GM12878 (cell line): ENCODE results near the gene IRAK4. TPM values are rescaled to one million over a fixed set of nuclear protein-coding genes. Genes with fewer than 3 reads are reported as not detected.

Experiments
- ATAC-seq: fragments of 200-7000 bp; cut with Tn5 transposase; 3 replicates; pipeline ENCODE4 v1.9.1; 2020; ENCODE audit warnings: mild to moderate bottlenecking, moderate library complexity
- BruUV-seq: library from RNA; stranded (reverse); fragments of 400-500 nt; replicated peaks from 2 replicates; lab custom pipeline; 2021; lab: Mats Ljungman, UMichigan
- CTCF ChIA-PET: fragments of 300-600 bp; sonication (Branson Sonifier 250); formaldehyde crosslinking; extraction: SDS; loops from one replicate; lab custom pipeline; 2021; ENCODE audit warnings: inconsistent platforms; lab: Yijun Ruan, JAX
- POLR2A ChIA-PET: fragments of 350-600 bp; formaldehyde crosslinking; extraction: SDS; loops from one replicate; lab custom pipeline; 2021; ENCODE audit warnings: inconsistent platforms; lab: Charles Lee
- RAD21 ChIA-PET: fragments of 300-600 bp; sonication (Branson Sonifier 250); formaldehyde crosslinking; loops from one replicate; lab custom pipeline; 2023; ENCODE audit warnings: antibody characterized with exemption; ENCODE audit not compliant: unreplicated experiment; lab: Charles Lee
- SMC1A ChIA-PET: fragments of 300-600 bp; sonication (Branson Sonifier 250); formaldehyde crosslinking; loops from one replicate; lab custom pipeline; 2023; ENCODE audit not compliant: unreplicated experiment, uncharacterized antibody; lab: Charles Lee
- DNase-seq: peaks from one replicate; pipeline ENCODE4 v3.0.0-alpha.2; 2011; ENCODE audit warnings: low read depth, low spot score
- FAIRE-seq: peaks from 3 replicates; lab custom pipeline; 2011; peaks lifted over from hg19 to GRCh38; lab: Jason Lieb, UNC
- H2AFZ ChIP-seq: 2 replicates; pipeline ENCODE4 v1.6.0; 2011; ENCODE audit warnings: low read depth, low read length, control low read depth; ENCODE audit not compliant: control insufficient read depth
- H3K27ac ChIP-seq: 2 replicates; pipeline ENCODE4 v1.5.1; 2011; ENCODE audit warnings: control low read depth; ENCODE audit not compliant: control insufficient read depth, insufficient read depth
- H3K27me3 ChIP-seq, 2 experiments: replicated peaks in 1 of 2; 2 replicates each; pipeline versions ENCODE4 v1.6.0 to v1.6.1; 2011; ENCODE audit warnings: low read length in 1 of 2; ENCODE audit not compliant: control insufficient read depth in 2 of 2, insufficient read depth in 2 of 2
- H3K36me3 ChIP-seq, 2 experiments: 2 replicates each; pipeline ENCODE4 v1.5.1; 2011; ENCODE audit warnings: low read length in 1 of 2; ENCODE audit not compliant: control insufficient read depth in 2 of 2, insufficient read depth in 2 of 2
- H3K4me1 ChIP-seq: 2 replicates; pipeline ENCODE4 v1.6.1; 2011; ENCODE audit warnings: mild to moderate bottlenecking, low read length, moderate library complexity, mixed read lengths; ENCODE audit not compliant: control insufficient read depth, insufficient read depth
- H3K4me2 ChIP-seq: 2 replicates; pipeline ENCODE4 v1.6.0; 2011; ENCODE audit warnings: control low read depth; ENCODE audit not compliant: control insufficient read depth, insufficient read depth
- H3K4me3 ChIP-seq: fragments of 200-600 bp; sonication (generic); 2 replicates; pipeline ENCODE4 v1.5.1; 2016
- H3K79me2 ChIP-seq: 2 replicates; pipeline ENCODE4 v1.6.0; 2011; ENCODE audit warnings: low read length; ENCODE audit not compliant: control insufficient read depth, insufficient read depth
- H3K9ac ChIP-seq: 2 replicates; pipeline ENCODE4 v1.8.0; 2011; ENCODE audit warnings: low read length, control low read depth, mixed read lengths; ENCODE audit not compliant: control insufficient read depth, insufficient read depth
- H3K9me3 ChIP-seq: replicated peaks from 3 replicates; pipeline ENCODE4 v1.5.1; 2011; ENCODE audit warnings: mild to moderate bottlenecking, low read length; ENCODE audit not compliant: control insufficient read depth, insufficient read depth
- H4K20me1 ChIP-seq: 2 replicates; pipeline ENCODE4 v1.6.0; 2011; ENCODE audit not compliant: control insufficient read depth, insufficient read depth
- E2F8 ChIP-seq: fragments of 450-650 bp; IDR thresholded peaks from 2 replicates; pipeline ENCODE4 v1.6.1; 2018; ENCODE audit warnings: mild to moderate bottlenecking, low read depth, moderate library complexity; ENCODE audit not compliant: partially characterized antibody
- ESRRA ChIP-seq: IDR thresholded peaks from 2 replicates; pipeline ENCODE4 v1.6.1; 2012; ENCODE audit warnings: mild to moderate bottlenecking, low read length, improper control_type of control experiment
- FOS ChIP-seq: IDR thresholded peaks from 3 replicates; pipeline ENCODE4 v1.6.1; 2011; ENCODE audit warnings: borderline replicate concordance; ENCODE audit not compliant: insufficient read length; ENCODE audit errors: extremely low read depth
- IKZF1 ChIP-seq: fragments of 450-650 bp; conservative IDR thresholded peaks from 2 replicates; pipeline ENCODE4 v1.6.1; 2017; ENCODE audit warnings: antibody characterized with exemption, mild to moderate bottlenecking
- IKZF2 ChIP-seq, 2 experiments: fragments of 450-650 bp; IDR thresholded peaks; 2 replicates each; pipeline ENCODE4 v1.6.1; 2017; ENCODE audit warnings: mild to moderate bottlenecking in 2 of 2, moderate library complexity in 2 of 2
- MAX ChIP-seq: IDR thresholded peaks from 2 replicates; pipeline ENCODE4 v1.6.1; 2012; ENCODE audit warnings: low read depth, low read length, improper control_type of control experiment
- NKRF ChIP-seq: fragments of 450-650 bp; conservative IDR thresholded peaks from 2 replicates; pipeline ENCODE4 v1.6.1; 2017; ENCODE audit warnings: mild to moderate bottlenecking, moderate library complexity
- POLR2AphosphoS5 ChIP-seq: IDR thresholded peaks from 2 replicates; pipeline ENCODE4 v1.6.1; 2011; ENCODE audit warnings: mild to moderate bottlenecking, low read length, inconsistent platforms
- RUNX3 ChIP-seq: IDR thresholded peaks from 2 replicates; pipeline ENCODE4 v1.6.1; 2012; ENCODE audit warnings: low read length, inconsistent platforms
- SRF ChIP-seq, 2 experiments: IDR thresholded peaks; 2 replicates each; pipeline ENCODE4 v1.6.1; 2011; ENCODE audit warnings: low read depth in 2 of 2, low read length in 2 of 2, mild to moderate bottlenecking in 1 of 2, moderate library complexity in 1 of 2
- TCF12 ChIP-seq: IDR thresholded peaks from 2 replicates; pipeline ENCODE4 v1.6.1; 2011; ENCODE audit warnings: low read depth, mild to moderate bottlenecking, low read length
- ZBED1 ChIP-seq: IDR thresholded peaks from 2 replicates; pipeline ENCODE4 v1.6.1; 2016; ENCODE audit warnings: borderline replicate concordance
- ZNF384 ChIP-seq: IDR thresholded peaks from 2 replicates; pipeline ENCODE4 v1.6.1; 2012; ENCODE audit warnings: low read depth, mild to moderate bottlenecking, low read length, improper control_type of control experiment, borderline replicate concordance
- WGBS: methylation state at CpG from one replicate; pipeline ENCODE4 v1.1.6; 2016; ENCODE audit warnings: low lambda C conversion rate; ENCODE audit not compliant: insufficient replicate concordance, insufficient coverage; ENCODE audit errors: missing lambda C conversion rate; 5-methylcytosine and 5-hydroxymethylcytosine counted together
- in situ Hi-C: fragments of 300-500 bp; cut with MboI; formaldehyde crosslinking; loops from 9 replicates; pipeline ENCODE4 v1.14.3; 2018; ENCODE audit warnings: mixed read lengths
- intact Hi-C: fragments of 100-400 bp; cut with micrococcal nuclease; formaldehyde crosslinking; loops from one replicate; pipeline ENCODE4 v1.14.2; 2022; ENCODE audit not compliant: unreplicated experiment
- polyA plus RNA-seq, 11 experiments: library from polyadenylated mRNA; depleted of rRNA in 4 of 11; unstranded in 6 of 11; stranded (reverse) in 5 of 11; fragments of >200 nt; fragmentation: Nextera tagmentation in 4 of 11; fragmentation: Illumina TruSeq in 1 of 11; extraction: Ambion mirVana in 4 of 11; extraction: Trizol in 1 of 11; gene quantifications; 1 replicate in 1 of 11; 2 replicates in 10 of 11; pipeline versions ENCODE4 v1.2.1 to v1.2.3, GENCODE V29; 2011 to 2016; ENCODE audit warnings: inconsistent platforms in 2 of 11, missing spikeins in 2 of 11, low read depth in 1 of 11
- total RNA-seq, 4 experiments: library from RNA; depleted of rRNA in 3 of 4; stranded (reverse); fragments of >200 nt in 3 of 4; fragmentation: Illumina TruSeq in 1 of 4; extraction: Trizol in 1 of 4; gene quantifications; 2 replicates each; pipeline versions ENCODE4 v1.2.1 to v1.2.3, GENCODE V29; 2013 to 2021
- TF ChIP-seq, protein P1 (sequence below): fragments of 450-650 bp; IDR thresholded peaks from 2 replicates; pipeline ENCODE4 v1.6.1; 2017; ENCODE audit warnings: mild to moderate bottlenecking

Gene IRAK4
- total and polyA plus RNA-seq, 10 of the 15 experiments (the other 5 are each of a cell fraction or from before 2014, with no cell fraction given), result 7.9 to 46.8 (median 20.9) TPM

DNA sequence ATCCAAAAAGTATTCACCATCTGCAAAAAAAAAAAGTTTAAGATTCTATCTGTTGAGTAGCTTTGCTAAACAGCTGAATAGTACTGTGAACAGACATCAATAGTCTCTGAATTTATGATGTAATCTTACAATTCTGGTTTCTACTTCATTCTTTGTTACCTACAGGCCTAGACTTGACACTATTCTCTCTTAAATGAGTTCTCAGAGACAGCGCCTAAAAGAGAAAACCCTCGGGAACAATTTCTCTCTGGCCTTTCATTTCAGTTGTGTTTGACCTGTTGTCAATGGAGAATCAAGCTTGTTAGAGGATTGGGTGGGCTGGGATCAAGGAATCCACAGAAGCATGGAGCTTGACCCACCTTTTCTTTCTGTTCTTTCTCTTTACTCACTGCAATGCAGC is 53.3 kb downstream of the IRAK4 start (continued):
- no peak for TF ChIP-seq NKRF
- no peak for TF ChIP-seq IKZF2 (IDR thresholded peaks at IDR 0.05)
- TF ChIP-seq FOS, result no peak

GRCh38 chr12:43812926-43813325 is 54.2 kb downstream of the IRAK4 start:
- no peaks in the 10 kb centered on the region for H3K4me1 ChIP-seq
- no peaks in the 10 kb centered on the region for H3K79me2 ChIP-seq
- no peak overlapping the region for H3K4me2 ChIP-seq
- H3K4me3 ChIP-seq, result no peak overlapping the region
- ChIA-PET RAD21 (interaction anchor here (1.3 kb wide), 1 partner anchor 70 kb away, joined by 5 read pairs; no protein-coding TSS in a partner anchor), SMC1A (interaction anchor here (2.4 kb wide), 1 partner anchor 8 kb away, joined by 6 read pairs; no protein-coding TSS in a partner anchor), CTCF (interaction anchor here (1.0 kb wide), 1 partner anchor 18 kb away, joined by 4 read pairs; no protein-coding TSS in a partner anchor), POLR2A (interaction anchor here (0.9 kb wide), 1 partner anchor 8 kb away, joined by 4 read pairs; no protein-coding TSS in a partner anchor)
- in situ Hi-C loops, result no loop called here
- intact Hi-C loops, result no loop called here
- no peak overlapping the region for H3K9ac ChIP-seq
- FAIRE-seq (no peak), ATAC-seq (no peak), DNase-seq (no peak)
- no TSS peak for BruUV-seq
- no peaks in the 10 kb centered on the region for H3K27me3 ChIP-seq
- H4K20me1 ChIP-seq, result no peaks in the 10 kb centered on the region
- H2AFZ ChIP-seq, result no peak overlapping the region
- no peak overlapping the region for H3K27ac ChIP-seq
- WGBS, result 0% methylated on average over 1 of the region's 4 CpGs
- no peaks in the 10 kb centered on the region for H3K36me3 ChIP-seq
- no peaks in the 10 kb centered on the region for H3K9me3 ChIP-seq
- no peak for TF ChIP-seq ZNF384
- no peak for TF ChIP-seq RUNX3
- no peak for TF ChIP-seq ESRRA
- TF ChIP-seq ZBED1, result no peak
- no peak for TF ChIP-seq E2F8
- TF ChIP-seq MAX, result no peak
- TF ChIP-seq SRF (IDR thresholded peaks at IDR 0.05; ENCODE audit: low read depth in 2 of 2, low read length in 2 of 2), result no peak
- no peak for TF ChIP-seq NKRF
- TF ChIP-seq POLR2AphosphoS5, result no peak
- TF ChIP-seq, protein P1, sequence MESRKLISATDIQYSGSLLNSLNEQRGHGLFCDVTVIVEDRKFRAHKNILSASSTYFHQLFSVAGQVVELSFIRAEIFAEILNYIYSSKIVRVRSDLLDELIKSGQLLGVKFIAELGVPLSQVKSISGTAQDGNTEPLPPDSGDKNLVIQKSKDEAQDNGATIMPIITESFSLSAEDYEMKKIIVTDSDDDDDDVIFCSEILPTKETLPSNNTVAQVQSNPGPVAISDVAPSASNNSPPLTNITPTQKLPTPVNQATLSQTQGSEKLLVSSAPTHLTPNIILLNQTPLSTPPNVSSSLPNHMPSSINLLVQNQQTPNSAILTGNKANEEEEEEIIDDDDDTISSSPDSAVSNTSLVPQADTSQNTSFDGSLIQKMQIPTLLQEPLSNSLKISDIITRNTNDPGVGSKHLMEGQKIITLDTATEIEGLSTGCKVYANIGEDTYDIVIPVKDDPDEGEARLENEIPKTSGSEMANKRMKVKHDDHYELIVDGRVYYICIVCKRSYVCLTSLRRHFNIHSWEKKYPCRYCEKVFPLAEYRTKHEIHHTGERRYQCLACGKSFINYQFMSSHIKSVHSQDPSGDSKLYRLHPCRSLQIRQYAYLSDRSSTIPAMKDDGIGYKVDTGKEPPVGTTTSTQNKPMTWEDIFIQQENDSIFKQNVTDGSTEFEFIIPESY, result no peak
- no peak for TF ChIP-seq IKZF1
- no peak for TF ChIP-seq TCF12
